ENCODE data around the gene BTBD9. TPM values are rescaled to one million over a fixed set of nuclear protein-coding genes. Genes with fewer than 3 reads are reported as not detected.

BTBD9 gene
- total RNA-seq, 1 experiment from 2014 or later: 10.8 TPM

GRCh38 chr6:38153798-38154345 is 485.9 kb downstream of the BTBD9 start:
- Histone ChIP-seq H3K4me2 (no peak overlapping the region), H3K27me3 (ENCODE audit: insufficient read depth, low read depth) (no peaks in the 10 kb centered on the region), H3K4me1 (replicated peaks; ENCODE audit: insufficient read depth) (no peaks in the 10 kb centered on the region), H3K27ac (no peak overlapping the region), H3K79me2 (ENCODE audit: low read depth) (no peaks in the 10 kb centered on the region), H4K20me1 (ENCODE audit: insufficient read depth) (peaks cover 7% of the 10 kb centered on the region), H3K4me3 (no peak overlapping the region), H2AFZ (no peak overlapping the region), H3F3A (ENCODE audit: insufficient read depth, low read depth) (no peaks in the 10 kb centered on the region), H3K9me2 (ENCODE audit: insufficient read depth) (no peaks in the 10 kb centered on the region), H3K9me3 (ENCODE audit: insufficient read depth, low read depth) (no peaks in the 10 kb centered on the region), H3K36me3 (ENCODE audit: low read depth) (no peaks in the 10 kb centered on the region)
- POLR2A ChIA-PET (ENCODE audit: unreplicated experiment): no interaction called here
- no peak for TF ChIP-seq EZH2 (IDR thresholded peaks at IDR 0.05; ENCODE audit: low read depth)
- no peak for TF ChIP-seq CTCF (conservative IDR thresholded peaks at IDR 0.05)
- no TSS peak for BruUV-seq (replicated peaks)
- no peak for DNase-seq
- intact Hi-C loops (cut with micrococcal nuclease; ENCODE audit: unreplicated experiment): no loop called here
- CTCF ChIA-PET: no interaction called here

DNA sequence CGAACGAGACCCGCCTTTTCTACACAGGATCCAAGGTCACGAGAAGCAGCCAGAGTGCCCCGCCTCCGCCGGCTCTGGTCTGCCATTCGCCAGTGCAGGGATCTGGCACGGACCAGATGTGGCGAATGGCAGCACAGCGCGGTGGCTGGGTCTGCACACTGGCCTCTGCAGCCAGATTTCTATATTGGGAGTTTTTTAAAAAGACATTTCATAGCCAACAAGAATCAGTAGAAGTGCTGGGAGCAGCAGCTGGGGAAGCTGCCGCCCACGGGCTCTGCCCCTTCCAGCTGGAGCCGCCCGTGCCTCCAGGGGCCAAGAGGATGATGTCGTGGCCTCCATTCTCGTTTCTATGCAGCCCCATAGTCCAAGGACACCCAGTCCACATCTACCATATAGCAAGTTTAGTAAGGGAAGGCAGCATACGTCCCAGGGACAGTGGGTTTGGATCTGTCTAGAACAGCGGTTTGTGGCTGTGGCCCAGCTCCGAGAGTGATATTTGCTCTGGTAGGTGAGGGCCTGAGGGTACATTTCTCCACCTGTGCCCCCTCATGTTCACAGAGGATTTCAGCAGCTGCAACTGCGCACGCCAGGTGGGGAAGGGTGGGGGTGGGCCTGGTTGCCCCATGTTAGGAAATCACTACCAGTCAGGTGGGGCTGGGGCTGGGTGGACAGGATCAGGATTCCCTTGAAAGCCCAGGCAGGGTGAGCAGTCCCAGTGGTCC is 486.5 kb downstream of the BTBD9 start:
- POLR2A ChIA-PET (ENCODE audit: unreplicated experiment): no interaction called here
- CTCF ChIA-PET: no interaction called here

GRCh38 chr6:38152620-38153019 is 487.1 kb downstream of the BTBD9 start:
- Histone ChIP-seq H3K4me2 (no peak overlapping the region), H3K36me3 (ENCODE audit: low read depth) (no peaks in the 10 kb centered on the region), H3K4me1 (replicated peaks; ENCODE audit: insufficient read depth) (no peaks in the 10 kb centered on the region), H3F3A (ENCODE audit: insufficient read depth, low read depth) (no peaks in the 10 kb centered on the region), H3K9me3 (ENCODE audit: insufficient read depth, low read depth) (no peaks in the 10 kb centered on the region), H3K79me2 (ENCODE audit: low read depth) (no peaks in the 10 kb centered on the region), H2AFZ (no peak overlapping the region), H4K20me1 (ENCODE audit: insufficient read depth) (peaks cover 11% of the 10 kb centered on the region), H3K4me3 (no peak overlapping the region), H3K9me2 (ENCODE audit: insufficient read depth) (no peaks in the 10 kb centered on the region), H3K27me3 (ENCODE audit: insufficient read depth, low read depth) (no peaks in the 10 kb centered on the region), H3K27ac (no peak overlapping the region)
- no TSS peak for BruUV-seq (replicated peaks)
- intact Hi-C loops (cut with micrococcal nuclease; ENCODE audit: unreplicated experiment): no loop called here
- ChIA-PET POLR2A (ENCODE audit: unreplicated experiment) (no interaction called here), CTCF (no interaction called here)
- TF ChIP-seq EZH2 (IDR thresholded peaks at IDR 0.05; ENCODE audit: low read depth) (no peak), CTCF (conservative IDR thresholded peaks at IDR 0.05) (no peak)
- DNase-seq: no peak

More for the DNA sequence above, 486.5 kb downstream of the BTBD9 start:
- H3K36me3 ChIP-seq (ENCODE audit: low read depth): no peaks in the 10 kb centered on the region
- no peak overlapping the region for H3K27ac ChIP-seq
- TF ChIP-seq CTCF (conservative IDR thresholded peaks at IDR 0.05) (no peak), EZH2 (IDR thresholded peaks at IDR 0.05; ENCODE audit: low read depth) (no peak)
- H3K4me1 ChIP-seq (replicated peaks; ENCODE audit: insufficient read depth): no peaks in the 10 kb centered on the region
- DNase-seq: no peak
- H3K9me3 ChIP-seq (ENCODE audit: insufficient read depth, low read depth): no peaks in the 10 kb centered on the region
- no peak overlapping the region for H2AFZ ChIP-seq
- no peaks in the 10 kb centered on the region for H3F3A ChIP-seq (ENCODE audit: insufficient read depth, low read depth)
- no TSS peak for BruUV-seq (replicated peaks)
- H3K4me2 ChIP-seq: no peak overlapping the region
- H3K79me2 ChIP-seq (ENCODE audit: low read depth): no peaks in the 10 kb centered on the region
- no peaks in the 10 kb centered on the region for H3K9me2 ChIP-seq (ENCODE audit: insufficient read depth)
- H3K27me3 ChIP-seq (ENCODE audit: insufficient read depth, low read depth): no peaks in the 10 kb centered on the region
- H4K20me1 ChIP-seq (ENCODE audit: insufficient read depth): peaks cover 11% of the 10 kb centered on the region
- intact Hi-C loops (cut with micrococcal nuclease; ENCODE audit: unreplicated experiment): no loop called here
- no peak overlapping the region for H3K4me3 ChIP-seq

All from PC-9 (cell line).